Erythroblast (primary cell): ENCODE data around the gene ZC3H7B.

ENCODE experiments used
- GATA1 ChIP-seq: IDR thresholded peaks from 2 replicates; pipeline ENCODE4 v1.6.1; 2011; ENCODE audit warnings: low read depth, mild to moderate bottlenecking, control low read depth, low read length, moderate library complexity
- POLR2A ChIP-seq: IDR thresholded peaks from 2 replicates; pipeline ENCODE4 v1.6.1; 2011; ENCODE audit warnings: mild to moderate bottlenecking, low read length

GRCh38 chr22:41366323-41367029 is 65.2 kb downstream of the ZC3H7B start:
- TF ChIP-seq POLR2A (no peak), GATA1 (no peak)
